ENCODE results near the gene BMI1.
"Not testable (repeated sequence)": the region's sequence is repeated elsewhere in the genome, so short reads cannot be mapped to it uniquely, and the experiment has no call there.

BMI1 gene

DNA sequence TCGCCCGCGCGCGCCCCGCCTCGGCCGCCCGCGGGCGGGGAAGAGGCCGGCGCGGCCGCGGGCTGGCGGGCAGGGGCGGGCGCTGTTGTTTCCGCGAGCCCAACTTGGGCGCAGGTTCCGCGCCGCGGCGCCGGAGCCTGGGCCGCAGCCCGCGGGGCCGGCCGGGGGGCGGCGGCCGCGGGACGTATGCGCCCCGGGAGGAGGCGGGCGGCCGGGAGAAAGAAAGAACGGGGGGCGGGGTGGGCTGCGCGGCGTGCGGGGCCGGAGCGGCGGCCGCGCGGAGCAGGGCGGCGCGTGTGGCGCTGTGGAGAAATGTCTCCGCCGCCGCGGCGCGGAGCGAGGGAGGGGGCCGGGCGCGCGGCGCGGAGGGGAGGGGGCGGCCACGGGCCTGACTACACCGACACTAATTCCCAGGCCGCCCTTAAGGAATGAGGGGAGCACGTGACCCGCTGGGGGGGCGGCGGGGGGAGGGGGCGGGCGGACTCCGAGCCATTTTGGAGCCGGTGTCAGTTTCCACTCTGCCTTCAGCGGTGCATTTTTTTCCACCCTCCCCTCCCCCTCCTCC is at the start of gene BMI1:
TSS of gene BMI1 (plus strand) at position 509 of the 565 bp plus-strand sequence. CDS start 5,351 bp downstream, outside the sequence.
- intact Hi-C loops (cut with DNase I) = loop anchor here (5.0 to 10.0 kb wide), 3 partner anchors 117 to 796 kb away; partner anchors contain the start of gene SKIDA1
- peak; percentile 58 to 92 (median 82) for DNase-seq

DNA sequence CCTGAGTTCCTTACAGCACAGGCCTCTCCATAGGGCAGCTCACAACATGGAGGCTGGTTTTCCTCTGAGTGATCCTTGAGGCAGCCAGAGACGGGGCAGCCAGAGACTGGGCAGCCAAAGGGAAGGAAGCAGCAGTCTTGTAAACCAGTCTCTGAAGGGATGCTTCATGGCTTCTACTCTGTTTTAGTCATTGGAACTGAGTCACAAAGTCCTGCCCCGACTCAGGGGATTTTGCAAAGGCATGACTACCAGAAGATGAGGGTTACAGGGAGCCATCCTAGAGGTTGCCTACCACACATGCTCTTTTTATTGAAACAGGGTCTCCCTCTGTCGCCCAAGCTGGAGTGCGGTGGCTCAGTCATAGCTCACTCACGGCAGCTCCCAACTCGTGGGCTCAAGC is 49.1 kb upstream of the BMI1 start:
- intact Hi-C loops (cut with DNase I) = no loop called here
- no peak for DNase-seq

DNA sequence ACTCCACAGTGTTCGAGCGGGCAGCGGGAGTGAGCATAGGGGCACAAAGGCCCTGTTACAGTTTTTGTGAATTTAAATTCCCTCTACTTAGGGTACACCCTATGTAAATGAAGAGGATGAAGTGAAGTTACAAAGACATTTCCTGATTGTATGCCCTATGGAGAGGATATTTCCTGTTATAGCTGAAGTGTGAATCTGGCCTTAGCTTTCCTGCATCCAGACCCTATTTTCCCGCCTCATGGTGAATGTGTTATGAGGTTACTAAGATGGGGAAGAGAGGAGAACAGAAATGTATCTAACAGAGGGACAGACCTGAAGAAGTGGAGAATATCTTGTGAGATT is 42.5 kb upstream of the BMI1 start:
- intact Hi-C loops (cut with DNase I) = no loop called here
- DNase-seq = no peak

DNA sequence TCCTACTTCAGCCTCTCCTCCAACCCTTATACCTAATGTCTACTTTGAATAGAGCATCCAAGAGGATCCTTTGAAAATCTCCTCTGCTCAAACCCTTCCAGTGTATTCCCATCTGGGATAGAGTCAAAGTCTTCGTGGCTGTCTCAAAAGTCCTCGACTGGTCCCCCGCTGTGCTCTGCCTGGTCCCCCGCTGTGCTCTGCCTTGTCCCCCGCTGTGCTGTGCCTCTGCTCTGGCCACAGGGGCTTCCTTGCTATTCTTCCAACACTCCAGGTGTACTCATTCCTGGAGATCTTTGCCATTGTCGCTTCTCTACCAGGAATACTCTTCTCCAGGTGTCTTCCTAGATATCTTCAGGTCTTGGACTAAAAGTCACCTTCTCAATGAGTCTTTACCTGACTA is 40.8 kb upstream of the BMI1 start:
- DNase-seq = no peak
- intact Hi-C loops (cut with DNase I) = no loop called here

DNA sequence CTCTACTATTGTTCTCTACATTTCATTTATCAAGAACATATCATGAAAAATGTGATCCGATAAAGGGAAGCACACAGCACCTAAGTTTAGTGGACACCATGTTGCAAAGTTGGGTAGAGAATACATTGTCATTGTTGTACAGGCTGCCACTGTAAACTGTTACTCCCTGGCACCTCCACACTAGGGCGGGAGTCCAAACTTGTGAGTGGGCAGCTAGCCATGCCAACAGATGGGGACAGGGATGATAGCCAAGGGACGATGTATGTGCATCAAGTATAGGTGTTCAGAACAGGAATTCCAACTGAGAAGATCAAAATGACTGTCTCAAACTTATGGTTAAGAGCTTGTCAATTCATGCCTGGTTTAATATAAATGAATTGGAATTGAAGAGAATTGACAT is 35.8 kb upstream of the BMI1 start:
- DNase-seq = no peak
- intact Hi-C loops (cut with DNase I) = no loop called here

DNA sequence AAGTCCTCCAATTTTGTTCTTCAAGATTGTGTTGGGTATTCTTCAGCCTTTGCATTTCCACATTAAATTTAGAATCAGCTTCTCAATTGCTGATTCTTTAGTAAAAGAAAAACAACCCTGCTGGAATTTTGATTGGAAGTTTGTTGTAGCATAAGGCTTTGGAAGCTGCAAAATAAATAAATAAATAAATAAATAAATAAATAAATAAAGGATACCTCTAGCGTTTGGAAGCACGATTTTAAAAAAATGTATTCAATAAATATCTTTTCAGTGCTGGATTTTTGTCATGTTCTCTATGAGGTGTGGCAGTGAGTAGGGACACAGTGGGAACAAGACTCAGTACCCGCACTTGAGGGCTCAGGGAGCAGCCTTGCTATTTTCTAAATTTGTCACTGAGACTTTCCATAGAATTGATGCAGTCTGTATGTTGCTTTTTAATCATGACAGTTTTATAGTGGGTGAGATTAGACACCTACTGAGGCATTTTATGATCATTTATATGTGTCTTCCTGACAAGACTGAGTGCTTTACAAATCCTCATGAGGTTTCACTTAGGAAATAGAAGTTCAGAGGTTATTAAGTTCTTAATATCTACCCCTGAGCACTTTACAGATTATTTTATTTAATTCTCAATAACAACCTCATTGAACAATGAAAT is 27.0 kb upstream of the BMI1 start:
- intact Hi-C loops (cut with DNase I) = no loop called here
- no peak for DNase-seq

DNA sequence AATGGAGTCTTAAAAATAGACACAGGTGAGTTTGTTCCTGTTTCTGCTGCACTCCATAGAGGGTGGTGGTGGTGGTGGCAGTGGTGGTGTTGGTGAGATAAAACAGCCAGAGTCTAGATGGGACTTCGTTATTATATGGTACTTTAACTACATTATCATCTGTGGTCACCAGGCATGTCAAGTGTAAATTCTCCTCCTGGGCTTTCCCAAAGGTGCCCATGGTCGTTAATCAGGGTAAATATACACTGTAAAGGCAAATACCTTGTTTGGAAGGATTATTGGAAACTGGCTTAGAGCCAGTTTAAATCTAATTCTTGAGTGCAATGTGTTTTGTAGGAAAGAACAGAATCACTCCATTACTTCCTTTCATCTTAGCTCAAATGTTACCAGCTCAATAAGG is 26.2 kb upstream of the BMI1 start:
- intact Hi-C loops (cut with DNase I) = no loop called here
- no peak for DNase-seq

DNA sequence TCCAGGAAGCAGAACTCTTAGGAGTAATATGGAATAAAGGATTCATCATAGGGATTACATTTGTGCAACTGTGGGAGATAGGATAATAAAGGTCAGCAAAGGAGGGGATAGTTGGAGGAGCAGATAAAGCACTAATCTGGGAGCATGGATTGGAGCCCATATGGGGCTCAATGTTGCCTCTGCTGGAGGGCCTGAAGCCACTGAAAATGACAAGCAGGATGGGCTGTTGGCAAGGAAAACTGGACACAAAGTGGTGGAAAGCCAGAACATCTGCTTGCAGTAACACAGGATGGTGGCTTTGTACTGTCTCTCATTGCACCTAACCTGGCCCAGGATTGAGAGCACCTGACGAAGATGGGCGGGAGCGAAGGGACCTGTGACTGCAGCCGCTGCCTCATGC is 19.7 kb upstream of the BMI1 start:
- intact Hi-C loops (cut with DNase I) = no loop called here
- no peak for DNase-seq

DNA sequence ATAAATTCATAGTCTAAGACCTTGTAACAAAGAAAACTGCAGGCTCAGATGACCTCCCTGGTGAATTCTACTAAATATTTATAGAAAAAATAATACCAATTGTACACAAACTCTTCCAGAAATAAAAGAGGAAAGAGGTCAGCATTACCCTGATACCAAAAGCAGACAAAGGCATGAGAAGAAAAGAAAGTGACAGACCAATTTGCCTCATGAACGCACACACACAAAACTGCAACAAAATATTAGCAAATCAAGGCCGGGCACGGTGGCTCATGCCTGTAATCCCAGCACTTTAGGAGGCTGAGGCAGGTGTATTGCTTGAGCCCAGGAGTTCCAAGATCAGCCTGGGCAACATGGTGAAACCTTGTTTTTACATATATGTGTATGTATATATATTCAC is 17.4 kb upstream of the BMI1 start:
- intact Hi-C loops (cut with DNase I) = no loop called here
- no peak for DNase-seq

DNA sequence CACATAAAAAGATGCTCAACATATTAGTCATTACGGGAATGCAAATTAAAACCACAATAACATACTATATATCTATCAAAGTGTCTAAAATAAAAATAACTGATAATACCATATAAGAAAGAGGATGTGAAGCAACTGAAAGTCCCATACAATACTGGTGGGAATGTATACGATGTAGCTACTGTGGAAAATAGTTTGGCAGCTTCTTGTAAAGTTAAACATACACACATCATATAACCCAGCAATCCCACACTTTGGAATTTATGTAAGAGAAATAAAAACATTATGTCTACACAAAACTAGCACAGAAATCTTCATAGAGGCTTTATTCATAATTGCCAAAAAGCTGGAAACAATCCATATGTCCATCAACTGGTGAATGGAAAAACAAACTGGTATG is 15.2 kb upstream of the BMI1 start:
- DNase-seq = no peak
- intact Hi-C loops (cut with DNase I) = no loop called here

DNA sequence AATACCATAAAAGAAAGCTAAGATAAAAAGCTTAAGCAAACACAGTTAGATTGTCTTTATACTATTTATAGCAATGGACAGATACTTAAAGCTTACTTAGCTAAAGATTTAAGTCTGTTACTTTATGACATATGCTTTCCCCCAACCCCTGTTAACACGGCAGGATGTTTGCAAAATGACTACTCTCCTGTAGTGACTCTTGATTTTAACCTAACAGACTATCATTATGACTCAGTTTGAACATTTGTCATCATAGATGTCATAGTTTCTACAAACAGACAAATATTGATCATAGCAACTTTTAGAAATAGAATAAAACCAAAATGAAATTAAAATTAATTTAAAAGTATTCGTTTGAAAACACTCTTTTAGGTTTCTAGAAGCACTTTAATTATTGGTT is 12.5 kb upstream of the BMI1 start:
- DNase-seq = no peak
- intact Hi-C loops (cut with DNase I) = no loop called here

DNA sequence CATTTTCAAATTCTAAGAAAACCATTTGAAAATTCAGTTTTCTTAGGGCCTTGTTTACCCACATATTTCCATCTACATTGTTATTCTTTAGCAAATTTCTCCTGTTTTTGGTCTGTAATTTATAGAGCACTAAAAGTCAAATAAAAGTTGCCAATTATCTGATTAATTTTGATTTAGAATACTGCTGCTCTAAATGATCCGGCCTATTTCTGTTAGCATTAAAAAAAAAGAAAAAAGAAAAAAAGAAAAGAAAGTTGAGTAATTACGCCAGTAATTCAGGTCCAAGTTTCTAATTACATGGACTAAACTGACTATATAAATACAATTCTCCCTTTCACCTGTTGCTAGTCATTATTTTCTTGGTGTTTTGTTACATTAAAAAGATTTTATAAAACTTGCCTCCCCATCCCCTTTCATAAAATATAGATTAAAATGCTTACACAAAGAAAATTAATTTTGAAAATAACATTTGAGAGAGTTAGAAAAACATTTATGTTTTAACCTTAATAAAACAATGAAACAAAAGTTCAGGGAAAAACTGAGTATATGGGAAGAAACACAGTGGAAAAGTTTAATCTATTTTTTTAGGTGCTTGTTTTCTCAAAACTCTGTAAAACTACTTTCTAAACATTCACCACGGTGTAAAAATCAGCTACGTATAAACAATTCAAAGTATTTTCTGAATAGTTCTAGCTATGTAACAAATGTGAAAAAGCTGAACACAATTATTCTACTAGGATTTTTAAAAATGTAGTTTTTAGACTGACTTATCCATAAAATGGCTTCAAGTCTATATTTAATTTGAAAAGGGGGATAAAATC is 11.5 kb upstream of the BMI1 start:
- intact Hi-C loops (cut with DNase I) = no loop called here

DNA sequence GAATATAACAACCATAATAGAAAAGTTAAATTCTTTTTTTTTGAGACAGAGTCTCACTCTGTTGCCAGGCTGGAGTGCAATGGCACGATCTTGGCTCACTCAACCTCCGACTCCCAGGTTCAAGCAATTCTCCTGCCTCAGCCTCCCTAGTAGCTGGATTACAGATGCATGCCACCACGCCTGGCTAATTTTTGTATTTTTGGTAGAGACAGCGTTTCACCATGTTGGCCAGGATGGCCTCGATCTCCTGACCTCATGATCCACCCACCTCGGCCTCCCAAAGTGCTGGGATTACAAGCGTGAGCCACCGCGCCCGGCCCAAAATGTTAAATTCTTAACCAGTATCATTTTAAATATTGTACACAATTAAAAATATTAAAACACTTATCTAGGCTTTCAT is 10.9 kb upstream of the BMI1 start:
- DNase-seq; intact Hi-C loops (cut with DNase I): not testable (repeated sequence)

More for the DNA sequence above, 11.5 kb upstream of the BMI1 start:
- DNase-seq = no peak

DNA sequence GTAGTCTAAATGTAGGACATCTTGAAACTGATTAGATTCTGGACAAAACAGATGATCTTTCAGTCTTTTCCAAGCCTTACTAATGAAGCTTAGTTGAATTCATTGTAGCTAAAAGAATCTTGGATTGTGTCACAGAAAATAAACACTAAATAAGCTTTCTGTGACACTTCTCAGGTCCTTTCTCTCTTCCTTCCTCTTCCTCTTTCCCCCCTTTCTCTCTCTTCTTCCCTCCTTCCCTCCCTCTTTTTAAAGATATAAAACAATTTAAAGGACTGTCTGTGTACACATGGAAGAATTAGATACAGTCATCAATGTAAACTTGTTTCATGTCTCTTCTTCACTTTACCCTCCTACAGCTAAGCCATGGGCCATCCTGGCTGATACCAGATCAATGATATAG is 10.0 kb upstream of the BMI1 start:
- intact Hi-C loops (cut with DNase I) = no loop called here
- DNase-seq = no peak

DNA sequence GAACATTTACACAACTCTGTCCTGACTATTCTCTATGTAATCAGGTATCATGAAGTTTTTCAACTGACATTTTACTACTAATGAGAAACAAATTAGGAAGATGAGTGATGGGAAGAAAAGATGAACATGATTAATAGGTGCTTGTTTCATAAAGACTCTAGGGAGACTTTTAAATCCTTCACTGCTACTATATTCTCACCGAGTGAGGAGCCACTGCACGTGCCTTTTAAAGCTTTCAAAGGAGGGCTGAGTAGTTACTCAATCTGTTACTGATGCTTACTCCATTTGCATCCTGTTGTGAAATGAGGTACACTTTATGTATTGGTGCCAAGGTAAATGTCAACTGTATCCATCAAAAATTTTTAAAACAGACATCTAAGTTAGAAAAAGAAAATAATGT is 6.0 kb upstream of the BMI1 start:
- intact Hi-C loops (cut with DNase I) = loop anchor here (5.0 kb wide), 1 partner anchor 63 kb away; no protein-coding TSS in a partner anchor
- no peak for DNase-seq

DNA sequence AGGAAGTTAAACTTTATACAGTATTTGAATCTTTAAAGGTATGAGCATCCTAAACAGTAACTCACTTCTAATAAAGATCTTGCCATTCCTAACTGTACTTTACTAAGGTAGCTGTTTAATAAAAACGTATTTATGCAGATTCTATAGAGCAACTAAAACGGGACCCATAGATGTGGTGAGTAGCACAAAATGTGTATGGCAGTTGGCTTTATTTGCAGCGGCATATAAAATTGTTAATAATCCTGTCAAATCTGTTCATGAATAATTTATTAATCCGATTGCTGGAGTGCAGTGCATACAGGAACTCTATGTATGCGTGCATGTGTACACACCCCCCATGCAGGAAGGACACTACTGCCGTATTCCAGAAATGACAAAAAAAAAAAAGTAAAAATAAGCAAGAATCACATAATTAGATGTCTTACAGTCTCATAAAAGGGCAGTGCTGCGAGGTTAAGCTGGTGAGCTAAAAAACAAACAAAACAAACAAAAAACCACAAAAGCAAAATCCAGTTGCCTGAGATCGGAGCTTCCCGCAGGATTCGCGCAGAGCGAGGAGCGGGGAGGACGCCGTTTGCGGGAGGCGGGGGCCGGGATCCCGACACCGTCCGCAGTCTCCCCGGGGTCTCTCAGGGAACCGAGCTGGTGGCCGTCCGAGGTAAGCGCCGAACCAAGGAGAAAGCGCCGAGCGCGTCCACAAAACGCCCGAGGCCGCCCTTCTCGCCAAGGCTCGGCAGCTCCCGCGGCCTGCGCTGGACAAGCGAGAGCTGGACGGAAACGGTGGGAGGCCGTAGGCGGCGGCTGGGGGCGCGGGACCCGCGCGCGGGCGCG is 5.2 kb upstream of the BMI1 start:
- DNase-seq = peak in 3 of 42 donors; percentile 10 to 17 (median 13)
- intact Hi-C loops (cut with DNase I) = loop anchor here (1.0 to 5.0 kb wide), 2 partner anchors 63 to 86 kb away; no protein-coding TSS in a partner anchor

DNA sequence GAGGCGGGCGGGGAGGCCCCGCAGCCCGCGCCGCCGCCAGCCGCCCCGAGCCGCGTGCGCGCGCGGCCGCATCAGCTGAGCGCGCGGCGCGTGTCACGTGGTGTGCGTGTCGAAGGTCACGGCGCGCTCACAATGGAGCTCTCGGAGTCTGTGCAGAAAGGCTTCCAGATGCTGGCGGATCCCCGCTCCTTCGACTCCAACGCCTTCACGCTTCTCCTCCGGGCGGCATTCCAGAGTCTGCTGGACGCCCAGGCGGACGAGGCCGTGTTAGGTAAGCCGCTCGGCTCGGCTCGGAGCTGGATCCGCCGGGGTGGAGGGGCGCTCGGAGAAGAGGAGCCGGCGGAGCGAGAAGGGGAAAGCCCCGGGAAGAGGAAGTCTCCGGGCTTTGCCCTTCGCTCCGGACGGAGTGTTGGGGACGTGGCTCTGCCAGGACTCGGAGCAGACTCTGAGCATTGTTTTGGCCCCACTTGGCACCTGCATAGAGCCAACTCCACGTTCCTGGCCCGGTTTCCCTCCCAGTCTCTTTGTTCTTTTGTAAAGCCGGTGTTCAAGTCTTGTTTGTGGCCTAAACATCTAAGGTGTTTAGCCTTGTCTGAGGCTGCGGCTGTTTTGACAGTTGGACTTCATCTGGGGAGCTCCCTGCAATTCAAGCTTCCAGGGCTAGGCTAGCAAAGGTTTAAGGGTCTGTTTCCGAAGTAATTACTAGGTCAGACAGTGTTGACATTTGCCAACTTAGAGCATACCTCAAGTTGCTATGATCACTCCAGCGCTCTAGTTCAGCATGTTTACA is 4.4 kb upstream of the BMI1 start, which contains the start of gene COMMD3:
TSS of gene COMMD3 (plus strand) at position 103 of the 790 bp plus-strand sequence. CDS start at position 133, 30 bp downstream.
- peak; percentile 77 to 95 (median 90) for DNase-seq
- intact Hi-C loops (cut with DNase I) = loop anchor here (1.0 to 5.0 kb wide), 2 partner anchors 64 to 87 kb away; no protein-coding TSS in a partner anchor

DNA sequence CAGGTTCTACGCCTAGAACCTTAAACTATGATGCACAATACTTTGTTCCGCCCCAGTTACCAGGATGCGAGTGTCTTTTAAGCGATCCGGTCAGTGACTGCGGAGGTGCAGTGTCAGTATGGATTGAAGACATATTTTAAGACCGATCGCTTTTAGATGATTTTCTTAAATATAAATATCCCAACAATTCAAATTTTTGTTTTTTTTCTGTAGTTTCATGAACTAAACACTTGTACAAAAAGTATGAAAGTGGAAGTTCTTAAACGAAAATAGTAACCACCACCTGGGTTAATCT is 3.9 kb upstream of the BMI1 start:
- peak in 2 of 42 donors; percentile 28 to 29 for DNase-seq
- intact Hi-C loops (cut with DNase I) = loop anchor here (5.0 kb wide), 1 partner anchor 65 kb away; no protein-coding TSS in a partner anchor
